Chondrocyte (in vitro differentiated cells): ENCODE measurements around the gene TCN1. TPM values are rescaled to one million over a fixed set of nuclear protein-coding genes. Genes with fewer than 3 reads are reported as not detected.

Experiments
- DNase-seq: peaks from one replicate; pipeline ENCODE4 v3.0.0; 2021; ENCODE audit warnings: mixed read lengths, low spot score
- H3K27ac Mint-ChIP-seq: one replicate; pipeline ENCODE4 v1.8.0; 2021; ENCODE audit warnings: mild to moderate bottlenecking, moderate library complexity, mixed read lengths; ENCODE audit not compliant: unreplicated experiment
- H3K27me3 Mint-ChIP-seq: 2 replicates; pipeline ENCODE4 v1.8.0; 2021; ENCODE audit warnings: low read depth, mixed read lengths
- H3K36me3 Mint-ChIP-seq: 2 replicates; pipeline ENCODE4 v1.8.0; 2021; ENCODE audit warnings: low read depth, mixed read lengths
- H3K4me1 Mint-ChIP-seq: 2 replicates; pipeline ENCODE4 v1.8.0; 2021; ENCODE audit warnings: low read depth, mild to moderate bottlenecking, mixed read lengths
- H3K4me3 Mint-ChIP-seq: one replicate; pipeline ENCODE4 v1.8.0; 2021; ENCODE audit warnings: mild to moderate bottlenecking, moderate library complexity, mixed read lengths; ENCODE audit not compliant: unreplicated experiment
- H3K9me3 Mint-ChIP-seq: 2 replicates; pipeline ENCODE4 v1.8.0; 2021; ENCODE audit warnings: low read depth, mixed read lengths
- CTCF ChIP-seq: fragments of 200-600 bp; sonication (generic); IDR thresholded peaks from 2 replicates; pipeline ENCODE4 v1.5.0; 2021; ENCODE audit warnings: antibody characterized with exemption, mild to moderate bottlenecking, moderate library complexity
- total RNA-seq: library from RNA; stranded (reverse); gene quantifications from 3 replicates; pipeline ENCODE4 v1.2.1, GENCODE V29; 2021

TCN1 gene
- total RNA-seq, 1 donor from 2014 or later = not detected

GRCh38 chr11:59807047-59807610 lies 59.2 kb downstream of the TCN1 start:
- H3K9me3 Mint-ChIP-seq = no peaks in the 10 kb centered on the region
- H3K27me3 Mint-ChIP-seq = no peaks in the 10 kb centered on the region
- no peak for DNase-seq
- H3K27ac Mint-ChIP-seq = no peak overlapping the region
- peaks cover 13% of the 10 kb centered on the region for H3K36me3 Mint-ChIP-seq
- no peak for TF ChIP-seq CTCF
- H3K4me1 Mint-ChIP-seq = peaks cover 16% of the 10 kb centered on the region
- no peak overlapping the region for H3K4me3 Mint-ChIP-seq

- Mint-ChIP-seq H3K9me3 (no peaks in the 10 kb centered on the region), H3K27ac (no peak overlapping the region)
These were observed 62.2 kb downstream of the TCN1 start for GRCh38 chr11:59804061-59804460.

More at GRCh38 chr11:59804061-59804460, 62.2 kb downstream of the TCN1 start:
- no peak for TF ChIP-seq CTCF
- no peak overlapping the region for H3K4me3 Mint-ChIP-seq
- no peaks in the 10 kb centered on the region for H3K4me1 Mint-ChIP-seq
- no peak for DNase-seq
- no peaks in the 10 kb centered on the region for H3K27me3 Mint-ChIP-seq
- H3K36me3 Mint-ChIP-seq = peaks cover 18% of the 10 kb centered on the region

Other genes with a start within 250 kb of the TCN1 start
- gene PATL1, start 197.4 kb downstream of the TCN1 start, total RNA-seq = 24.5 to 30.4 TPM (median 28.8 TPM) in 3 replicates
- not detected in 3 replicates for gene OR10V1, start 152.6 kb downstream of the TCN1 start, total RNA-seq
- 14.5 to 22.1 TPM (median 20.3 TPM) in 3 replicates for gene STX3, start 111.1 kb downstream of the TCN1 start, total RNA-seq
- gene MRPL16, start 55.7 kb downstream of the TCN1 start, total RNA-seq = 27.6 to 36.2 TPM (median 28.3 TPM) in 3 replicates
- gene CBLIF, start 21.0 kb downstream of the TCN1 start, total RNA-seq = not detected in 3 replicates
- not detected in 3 replicates for gene OOSP3, start 12.3 kb upstream of the TCN1 start, total RNA-seq
- gene OOSP1, start 71.9 kb upstream of the TCN1 start, total RNA-seq = not detected in 3 replicates
- not detected in 3 replicates for gene OOSP4A, start 97.5 kb upstream of the TCN1 start, total RNA-seq
- not detected in 3 replicates for gene OOSP4B, start 150.7 kb upstream of the TCN1 start, total RNA-seq
- not detected in 3 replicates for gene OOSP2, start 173.9 kb upstream of the TCN1 start, total RNA-seq
- not detected in 3 replicates for gene MS4A3, start 190.2 kb upstream of the TCN1 start, total RNA-seq
- not detected in 3 replicates for gene MS4A2, start 222.2 kb upstream of the TCN1 start, total RNA-seq